K562 treated with DMSO at 1 percent for 12 hours (cell line): ENCODE measurements around the gene VSIG10L. TPM values are rescaled to one million over a fixed set of nuclear protein-coding genes. Genes with fewer than 3 reads are reported as not detected.

Experiments
- total RNA-seq: library from RNA; unstranded; fragments of 300-600 nt; gene quantifications from 2 replicates; pipeline ENCODE4 v1.2.3, GENCODE V29; 2022; ENCODE audit not compliant: insufficient read depth

VSIG10L gene
- total RNA-seq, result 3.1 and 9.2 TPM in 2 replicates

DNA sequence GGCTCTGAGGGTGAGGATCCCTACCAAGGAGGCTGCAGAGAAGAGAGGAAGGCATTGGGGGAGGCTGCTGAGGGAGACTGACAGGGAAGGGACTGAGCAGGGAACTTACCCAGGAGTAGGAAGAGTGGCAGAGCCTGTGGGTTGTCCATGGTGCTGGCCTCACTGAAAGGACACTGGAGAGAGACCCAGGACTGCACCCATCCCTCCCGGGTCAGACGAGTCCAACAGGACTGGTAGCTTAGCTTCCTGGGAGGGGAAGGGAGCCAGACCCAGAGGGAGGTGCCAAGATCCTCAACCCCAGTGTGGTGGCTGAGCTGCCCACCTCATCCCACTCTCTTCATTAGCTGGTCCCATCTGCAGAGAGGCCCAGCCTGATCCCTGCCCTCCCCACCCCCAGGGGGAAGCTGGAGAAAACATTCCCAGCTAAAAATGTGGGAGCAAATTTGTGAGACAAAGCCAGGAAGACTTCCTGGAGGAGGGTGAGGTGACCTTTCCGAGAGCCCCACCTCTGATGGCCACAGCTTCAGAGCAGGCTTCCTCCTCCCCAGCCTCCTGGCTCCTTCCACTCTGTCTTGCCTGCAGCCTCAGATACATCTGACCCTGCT lies at the start of gene VSIG10L:
Gene VSIG10L (minus strand): TSS at position 164 of the 605 bp plus-strand sequence. CDS start 15 bp downstream, at position 149.

DNA sequence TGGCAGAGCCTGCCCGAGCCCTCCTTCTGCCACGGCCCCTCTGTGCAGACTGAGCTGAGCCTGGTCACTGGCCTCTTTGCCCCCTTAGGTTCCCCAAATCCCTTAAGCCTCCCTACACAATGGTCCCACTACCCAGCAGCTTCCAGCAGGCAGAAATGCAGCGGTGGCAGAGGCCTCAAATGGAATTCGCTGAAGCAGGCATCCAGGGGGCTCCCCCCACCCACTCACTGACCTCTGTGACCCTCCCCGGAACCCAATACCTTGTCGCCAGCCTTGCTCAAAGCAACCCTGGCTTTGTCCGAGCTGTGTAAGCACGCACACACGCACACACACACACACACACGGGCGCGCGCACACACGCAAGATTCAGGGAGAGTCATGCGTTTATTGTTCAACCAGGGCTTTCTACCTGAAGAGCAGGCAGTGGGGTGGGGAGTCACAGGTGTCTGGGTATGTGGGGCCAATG lies 46.0 kb upstream of the VSIG10L start, which contains the start of gene LIM2:
Gene LIM2 (minus strand): TSS at position 51 of the 466 bp plus-strand sequence. CDS start 531 bp downstream, outside the sequence.

DNA sequence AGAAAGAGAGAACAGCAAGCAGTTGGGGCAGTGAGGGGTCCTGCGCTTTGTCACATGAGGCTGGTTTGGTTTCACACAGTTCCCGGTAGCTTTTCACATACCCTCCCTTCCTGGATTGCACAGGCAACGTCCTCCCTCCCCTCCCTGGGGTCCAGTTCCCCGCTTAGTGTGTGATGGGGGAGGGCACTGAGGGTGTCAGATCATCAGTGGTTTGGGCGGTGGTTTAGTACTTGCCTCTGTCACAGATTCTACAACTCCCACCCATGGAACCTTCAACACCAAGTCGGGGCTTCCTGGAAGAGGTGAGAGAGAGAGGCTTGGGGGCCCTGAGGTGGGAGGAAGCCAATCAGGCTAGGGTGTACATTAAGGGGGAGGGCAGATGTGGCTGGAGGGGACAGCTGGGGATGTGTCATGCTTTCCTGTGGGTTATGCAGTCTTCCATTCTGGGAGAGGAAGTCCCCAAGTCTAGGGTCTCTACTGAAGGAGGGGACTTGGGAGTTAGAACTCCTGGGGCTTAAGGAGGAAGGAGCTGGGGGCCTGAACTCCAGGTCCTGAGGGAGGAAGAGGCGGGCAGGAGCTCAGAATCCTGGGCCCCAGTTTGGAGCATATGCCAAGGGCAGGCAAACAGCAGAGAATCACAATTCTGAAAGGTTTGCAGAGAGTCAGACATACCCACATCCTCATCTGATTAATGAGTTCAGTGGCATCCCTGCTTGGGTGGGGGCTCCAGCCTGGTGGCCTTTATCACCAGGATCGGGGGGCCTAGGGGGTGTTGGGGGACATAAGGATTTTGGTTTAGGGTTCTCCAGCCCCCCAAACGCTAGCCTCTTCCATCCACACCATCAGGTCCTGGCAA lies 30.9 kb upstream of the VSIG10L start, which contains the start of gene NKG7:
Gene NKG7 (minus strand): TSS at position 6 of the 856 bp plus-strand sequence. CDS start 119 bp downstream, outside the sequence.

DNA sequence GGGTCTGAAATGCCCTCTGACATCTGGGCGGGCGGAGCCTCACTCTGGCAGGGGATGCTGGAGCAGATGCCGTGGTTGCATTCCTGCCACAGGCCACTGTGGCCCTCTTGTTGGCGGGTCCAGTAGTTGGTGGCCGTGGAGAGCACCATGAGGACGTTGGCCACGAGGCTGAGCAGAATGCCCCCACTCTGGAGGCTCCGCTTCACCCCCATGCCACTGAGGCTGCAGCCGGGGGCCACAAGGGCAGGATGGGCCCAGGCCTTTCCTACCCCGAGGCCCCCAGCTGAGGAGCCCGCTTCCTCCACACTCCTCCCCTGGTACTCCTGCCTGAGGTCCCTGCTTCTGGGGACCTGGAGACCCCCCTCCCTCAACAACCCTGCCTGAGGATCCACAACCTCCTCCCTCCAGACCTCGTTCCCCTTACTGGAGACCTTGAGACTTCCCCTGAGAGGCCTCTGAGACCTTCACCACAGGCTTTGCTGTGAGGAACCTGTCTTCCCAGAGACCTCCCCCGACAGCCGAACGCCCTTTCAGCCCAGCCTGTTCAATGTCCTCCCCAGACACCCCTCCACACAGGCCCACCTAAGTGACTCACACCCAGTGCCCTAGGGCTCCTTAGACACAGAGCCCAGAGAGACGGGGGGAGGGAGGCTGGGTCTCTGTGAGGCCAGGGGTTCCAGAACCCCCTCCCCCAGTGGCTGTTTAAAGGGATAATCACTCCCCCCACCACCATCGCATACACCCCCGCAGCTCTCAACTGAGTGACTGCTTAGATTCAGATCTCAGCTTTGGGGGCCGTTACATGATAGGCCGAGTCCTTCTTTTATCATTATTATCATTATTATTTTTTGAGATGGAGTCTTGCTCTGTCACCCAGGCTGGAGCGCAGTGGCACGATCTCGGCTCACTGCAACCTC lies 26.7 kb upstream of the VSIG10L start, which contains the start of gene CLDND2:
Gene CLDND2 (minus strand): TSS at position 638 of the 917 bp plus-strand sequence. CDS start 426 bp downstream, at position 212.

GRCh38 chr19:51365965-51366388 lies 24.0 kb upstream of the VSIG10L start, which contains the start of gene ETFB:
ETFB (minus strand) TSS chr19:51366388; CDS start chr19:51366326, 62 bp downstream.

GRCh38 chr19:51311351-51312257 lies 30.3 kb downstream of the VSIG10L start, which contains the start of gene IGLON5:
IGLON5 (plus strand) TSS chr19:51311644; CDS start chr19:51311848, 204 bp downstream.

Other genes starting within 250 kb of the VSIG10L start
- 13.7 and 31.1 TPM in 2 replicates for gene CTU1, start 233.7 kb downstream of the VSIG10L start, total RNA-seq
- 0.69 TPM in 1 of 2 replicates, not detected in the other for gene SIGLEC9, start 217.2 kb downstream of the VSIG10L start, total RNA-seq
- gene SIGLEC7, start 199.8 kb downstream of the VSIG10L start, total RNA-seq, result not detected in 2 replicates
- gene CD33, start 117.1 kb downstream of the VSIG10L start, total RNA-seq, result 69.7 and 75.9 TPM in 2 replicates
- gene SIGLECL1, start 91.1 kb downstream of the VSIG10L start, total RNA-seq, result not detected in 2 replicates
- gene IGLON5, start 30.5 kb downstream of the VSIG10L start, total RNA-seq, result not detected in 2 replicates
- 205 and 275 TPM in 2 replicates for gene ETFB, start 24.2 kb upstream of the VSIG10L start, total RNA-seq
- gene CLDND2, start 26.9 kb upstream of the VSIG10L start, total RNA-seq, result not detected in 2 replicates
- not detected in 2 replicates for gene NKG7, start 30.5 kb upstream of the VSIG10L start, total RNA-seq
- not detected in 2 replicates for gene LIM2, start 45.8 kb upstream of the VSIG10L start, total RNA-seq
- gene C19orf84, start 48.5 kb upstream of the VSIG10L start, total RNA-seq, result 1.2 and 4.2 TPM in 2 replicates
- 0.77 TPM in 1 of 2 replicates, not detected in the other for gene SIGLEC10, start 75.5 kb upstream of the VSIG10L start, total RNA-seq
- gene SIGLEC8, start 116.3 kb upstream of the VSIG10L start, total RNA-seq, result 0.26 and 0.70 TPM in 2 replicates
- not detected in 2 replicates for gene CEACAM18, start 136.4 kb upstream of the VSIG10L start, total RNA-seq
- 1.2 and 1.4 TPM in 2 replicates for gene SIGLEC12, start 159.7 kb upstream of the VSIG10L start, total RNA-seq
- gene SIGLEC6, start 189.5 kb upstream of the VSIG10L start, total RNA-seq, result 7.9 and 20.2 TPM in 2 replicates
- gene ZNF175, start 229.1 kb upstream of the VSIG10L start, total RNA-seq, result 4.7 and 15.7 TPM in 2 replicates